OCI-LY7 (cell line): ENCODE results near the gene LRFN2. TPM values are rescaled to one million over a fixed set of nuclear protein-coding genes. Genes with fewer than 3 reads are reported as not detected.

Experiments used
- BruUV-seq: library from RNA; stranded (reverse); fragments of 400-500 nt; replicated peaks from 2 replicates; lab custom pipeline; 2021; lab: Mats Ljungman, UMichigan
- CTCF ChIA-PET: fragments of 300-600 bp; sonication (Branson Sonifier 250); formaldehyde crosslinking; loops from one replicate; lab custom pipeline; 2022; ENCODE audit warnings: antibody characterized with exemption; ENCODE audit not compliant: unreplicated experiment; lab: Charles Lee
- POLR2A ChIA-PET: fragments of 300-600 bp; sonication (Branson Sonifier 250); formaldehyde crosslinking; loops from one replicate; lab custom pipeline; 2022; ENCODE audit warnings: antibody characterized with exemption; lab: Charles Lee
- DNase-seq: peaks from one replicate; pipeline ENCODE4 v3.0.0-alpha.2; 2015; ENCODE audit warnings: low spot score
- H2AFZ ChIP-seq: fragments of 200-600 bp; sonication (generic), shearing (Covaris generic); 2 replicates; pipeline ENCODE4 v1.6.1; 2014; ENCODE audit warnings: mild to moderate bottlenecking, antibody characterized with exemption, low read length, moderate library complexity
- H3K27ac ChIP-seq: fragments of 200-600 bp; sonication (generic); 2 replicates; pipeline ENCODE4 v1.5.1; 2014; ENCODE audit warnings: mixed run types, low read depth, mild to moderate bottlenecking, moderate library complexity, low read length, inconsistent platforms; ENCODE audit not compliant: poor library complexity, severe bottlenecking
- H3K36me3 ChIP-seq: fragments of 200-600 bp; sonication (generic); 2 replicates; pipeline ENCODE4 v1.6.1; 2014; ENCODE audit warnings: mild to moderate bottlenecking, antibody characterized with exemption, low read length, moderate library complexity, mixed read lengths; ENCODE audit not compliant: insufficient read depth
- H3K4me1 ChIP-seq: fragments of 200-600 bp; sonication (generic); 2 replicates; pipeline ENCODE4 v1.5.1; 2014; ENCODE audit warnings: mild to moderate bottlenecking, low read length; ENCODE audit not compliant: insufficient read depth, poor library complexity, severe bottlenecking
- H3K4me2 ChIP-seq: fragments of 200-600 bp; sonication (generic); 2 replicates; pipeline ENCODE4 v1.6.1; 2014; ENCODE audit warnings: mild to moderate bottlenecking, low read length
- H3K4me3 ChIP-seq: fragments of 200-600 bp; sonication (generic); 2 replicates; pipeline ENCODE4 v1.5.1; 2014; ENCODE audit warnings: mild to moderate bottlenecking, low read depth, low read length; ENCODE audit not compliant: poor library complexity, severe bottlenecking
- H3K79me2 ChIP-seq: fragments of 200-600 bp; sonication (generic); 2 replicates; pipeline ENCODE4 v1.6.1; 2016; ENCODE audit warnings: low read depth, mild to moderate bottlenecking, low read length, moderate library complexity, mixed read lengths; ENCODE audit not compliant: insufficient read depth
- H3K9me2 ChIP-seq: fragments of 200-600 bp; sonication (generic); 2 replicates; pipeline ENCODE4 v1.6.1; 2016; ENCODE audit warnings: mild to moderate bottlenecking, low read length, mixed read lengths; ENCODE audit not compliant: insufficient read depth
- H3K9me3 ChIP-seq: fragments of 200-600 bp; sonication (generic); 2 replicates; pipeline ENCODE4 v1.6.1; 2014; ENCODE audit warnings: mild to moderate bottlenecking, mixed run types, low read length, mixed read lengths
- H4K20me1 ChIP-seq: fragments of 200-600 bp; sonication (generic); 2 replicates; pipeline ENCODE4 v1.6.1; 2014; ENCODE audit warnings: mild to moderate bottlenecking, antibody characterized with exemption, low read length, moderate library complexity, mixed read lengths; ENCODE audit not compliant: insufficient read depth
- CTCF ChIP-seq: fragments of 200-600 bp; sonication (generic); conservative IDR thresholded peaks from 2 replicates; pipeline ENCODE4 v1.5.1; 2014; ENCODE audit warnings: mild to moderate bottlenecking, antibody characterized with exemption, low read length, moderate library complexity, mixed read lengths
- EZH2phosphoT487 ChIP-seq: fragments of 200-600 bp; sonication (generic); IDR thresholded peaks from 2 replicates; pipeline ENCODE4 v1.6.1; 2018; ENCODE audit warnings: low read depth, borderline replicate concordance, mild to moderate bottlenecking, mixed run types, antibody characterized with exemption, low read length, moderate library complexity, mixed read lengths
- intact Hi-C: fragments of 100-400 bp; cut with micrococcal nuclease; formaldehyde crosslinking; loops from one replicate; pipeline ENCODE4 v1.10.0; 2022; ENCODE audit not compliant: unreplicated experiment
- total RNA-seq, 2 experiments: library from RNA; depleted of rRNA in 1 of 2; stranded (reverse); fragments of >200 nt in 1 of 2; shearing (Covaris generic) in 1 of 2; gene quantifications; 2 replicates each; pipeline ENCODE4 v1.2.3, GENCODE V29; 2014 to 2022

The LRFN2 gene
- total RNA-seq, 2 experiments from 2014 or later, result not detected

GRCh38 chr6:40484066-40484465 lies 103.1 kb downstream of the LRFN2 start:
- Histone ChIP-seq H2AFZ (no peak overlapping the region), H3K4me1 (no peaks in the 10 kb centered on the region), H4K20me1 (no peaks in the 10 kb centered on the region), H3K4me3 (no peak overlapping the region), H3K36me3 (no peaks in the 10 kb centered on the region), H3K4me2 (no peak overlapping the region), H3K9me2 (no peaks in the 10 kb centered on the region), H3K9me3 (no peaks in the 10 kb centered on the region), H3K27ac (no peak overlapping the region), H3K79me2 (no peaks in the 10 kb centered on the region)
- intact Hi-C loops, result no loop called here
- TF ChIP-seq CTCF, result no peak
- TF ChIP-seq EZH2phosphoT487, result no peak
- DNase-seq, result no peak
- CTCF ChIA-PET, result interaction anchor here (1.3 kb wide), 1 partner anchor 19 kb away, joined by 4 read pairs; no protein-coding TSS in a partner anchor
- POLR2A ChIA-PET, result no interaction called here
- no TSS peak for BruUV-seq

- ChIA-PET CTCF (no interaction called here), POLR2A (no interaction called here)
- Histone ChIP-seq H3K4me1 (no peaks in the 10 kb centered on the region), H3K36me3 (no peaks in the 10 kb centered on the region), H3K4me2 (no peak overlapping the region), H3K4me3 (no peak overlapping the region), H4K20me1 (no peaks in the 10 kb centered on the region), H3K27ac (no peak overlapping the region), H2AFZ (no peak overlapping the region), H3K9me2 (no peaks in the 10 kb centered on the region), H3K79me2 (no peaks in the 10 kb centered on the region), H3K9me3 (no peaks in the 10 kb centered on the region)
- no TSS peak for BruUV-seq
- intact Hi-C loops, result no loop called here
- DNase-seq, result no peak
- TF ChIP-seq CTCF, result no peak
- TF ChIP-seq EZH2phosphoT487, result no peak
Observed at GRCh38 chr6:40482532-40482931, 104.6 kb downstream of the LRFN2 start.

- no peak for DNase-seq
- ChIA-PET POLR2A (no interaction called here), CTCF (interaction anchor here (0.6 kb wide), 1 partner anchor 1559 kb away, joined by 3 read pairs; no protein-coding TSS in a partner anchor)
- Histone ChIP-seq H3K9me3 (no peaks in the 10 kb centered on the region), H3K27ac (no peak overlapping the region), H4K20me1 (no peaks in the 10 kb centered on the region), H3K4me2 (no peak overlapping the region), H3K4me3 (no peak overlapping the region), H3K79me2 (no peaks in the 10 kb centered on the region), H3K4me1 (no peaks in the 10 kb centered on the region), H3K9me2 (no peaks in the 10 kb centered on the region), H3K36me3 (no peaks in the 10 kb centered on the region), H2AFZ (no peak overlapping the region)
- TF ChIP-seq CTCF (no peak), EZH2phosphoT487 (no peak)
- no TSS peak for BruUV-seq
- intact Hi-C loops, result no loop called here
Observed at GRCh38 chr6:40480678-40481077, 106.5 kb downstream of the LRFN2 start.
